ENCODE measurements around the gene EEF1A2.

DNA sequence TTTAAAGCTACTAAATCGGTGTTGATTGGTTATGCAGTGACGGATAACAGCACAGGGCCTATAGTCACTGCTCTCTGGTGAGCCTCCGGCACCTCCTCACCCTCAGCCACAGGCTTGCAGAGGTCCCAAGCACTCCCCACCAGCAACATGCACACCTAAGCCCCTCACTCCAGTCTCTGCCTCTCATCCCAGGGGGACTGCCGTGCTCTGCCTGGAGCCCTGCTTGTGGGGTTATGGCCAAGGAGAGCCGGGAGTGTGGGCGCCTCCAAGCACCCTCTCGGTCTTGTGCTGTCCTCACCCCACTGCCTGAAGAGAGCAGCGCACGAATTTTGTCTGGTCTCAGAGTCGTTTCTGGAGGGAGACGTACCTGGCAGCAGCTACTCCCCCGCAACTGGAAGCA, 6.8 kb upstream of the EEF1A2 start:
- TF ChIP-seq, protein P1, sequence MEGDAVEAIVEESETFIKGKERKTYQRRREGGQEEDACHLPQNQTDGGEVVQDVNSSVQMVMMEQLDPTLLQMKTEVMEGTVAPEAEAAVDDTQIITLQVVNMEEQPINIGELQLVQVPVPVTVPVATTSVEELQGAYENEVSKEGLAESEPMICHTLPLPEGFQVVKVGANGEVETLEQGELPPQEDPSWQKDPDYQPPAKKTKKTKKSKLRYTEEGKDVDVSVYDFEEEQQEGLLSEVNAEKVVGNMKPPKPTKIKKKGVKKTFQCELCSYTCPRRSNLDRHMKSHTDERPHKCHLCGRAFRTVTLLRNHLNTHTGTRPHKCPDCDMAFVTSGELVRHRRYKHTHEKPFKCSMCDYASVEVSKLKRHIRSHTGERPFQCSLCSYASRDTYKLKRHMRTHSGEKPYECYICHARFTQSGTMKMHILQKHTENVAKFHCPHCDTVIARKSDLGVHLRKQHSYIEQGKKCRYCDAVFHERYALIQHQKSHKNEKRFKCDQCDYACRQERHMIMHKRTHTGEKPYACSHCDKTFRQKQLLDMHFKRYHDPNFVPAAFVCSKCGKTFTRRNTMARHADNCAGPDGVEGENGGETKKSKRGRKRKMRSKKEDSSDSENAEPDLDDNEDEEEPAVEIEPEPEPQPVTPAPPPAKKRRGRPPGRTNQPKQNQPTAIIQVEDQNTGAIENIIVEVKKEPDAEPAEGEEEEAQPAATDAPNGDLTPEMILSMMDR (IDR thresholded peaks at IDR 0.05): no peak
- no peak for TF ChIP-seq POLR2AphosphoS5 (IDR thresholded peaks at IDR 0.05)
